H1 (cell line): ENCODE data around the gene UBE3A. TPM values are rescaled to one million over a fixed set of nuclear protein-coding genes. Genes with fewer than 3 reads are reported as not detected.

Experiments
- CTCF ChIA-PET: fragments of 300-600 bp; sonication (Branson Sonifier 250); formaldehyde crosslinking; loops from one replicate; lab custom pipeline; 2021; ENCODE audit not compliant: partially characterized antibody; lab: Charles Lee
- POLR2A ChIA-PET: fragments of 300-600 bp; sonication (Branson Sonifier 250); formaldehyde crosslinking; loops from one replicate; lab custom pipeline; 2021; ENCODE audit warnings: inconsistent platforms; ENCODE audit not compliant: partially characterized antibody; lab: Charles Lee
- DNase-seq, 2 experiments: peaks; one replicate each; pipeline versions ENCODE4 v3.0.0 to v3.0.0-alpha.2; 2010 to 2022; ENCODE audit warnings: low spot score in 2 of 2, low read depth in 1 of 2, mixed read lengths in 1 of 2
- FAIRE-seq: peaks from 2 replicates; lab custom pipeline; 2011; peaks lifted over from hg19 to GRCh38; lab: Jason Lieb, UNC
- H2AFZ ChIP-seq: 2 replicates; pipeline ENCODE4 v1.8.1; 2012; ENCODE audit warnings: low read length, inconsistent platforms
- H2AK5ac ChIP-seq: 2 replicates; pipeline ENCODE4 v1.6.1; 2013; ENCODE audit warnings: low read depth, low read length
- H2BK120ac ChIP-seq: replicated peaks from 2 replicates; pipeline ENCODE3; 2013; ENCODE audit warnings: low read depth, low read length, inconsistent platforms
- H2BK12ac ChIP-seq: 2 replicates; pipeline ENCODE4 v1.6.1; 2013; ENCODE audit warnings: low read depth, low read length
- H2BK15ac ChIP-seq: 2 replicates; pipeline ENCODE4 v1.6.1; 2013; ENCODE audit warnings: low read length
- H2BK20ac ChIP-seq: 2 replicates; pipeline ENCODE4 v1.6.1; 2013; ENCODE audit warnings: low read length
- H2BK5ac ChIP-seq: 2 replicates; pipeline ENCODE4 v1.6.1; 2013; ENCODE audit warnings: low read depth, low read length
- H3K14ac ChIP-seq: 2 replicates; pipeline ENCODE4 v1.6.1; 2013; ENCODE audit warnings: inconsistent platforms; ENCODE audit not compliant: insufficient read length
- H3K18ac ChIP-seq: 2 replicates; pipeline ENCODE4 v1.6.1; 2013; ENCODE audit warnings: low read length; ENCODE audit errors: extremely low read depth
- H3K23ac ChIP-seq: 2 replicates; pipeline ENCODE4 v1.6.1; 2013; ENCODE audit warnings: inconsistent platforms; ENCODE audit not compliant: insufficient read length
- H3K23me2 ChIP-seq: 2 replicates; pipeline ENCODE4 v1.6.1; 2013; ENCODE audit warnings: low read depth, low read length
- H3K27ac ChIP-seq: 2 replicates; pipeline ENCODE4 v1.6.1; 2011; ENCODE audit warnings: low read depth, low read length, inconsistent platforms
- H3K27me3 ChIP-seq, 4 experiments: replicated peaks in 1 of 4; 1 replicate in 1 of 4; 2 replicates in 3 of 4; pipeline versions ENCODE4 v1.6.1 to v1.8.1; 2011 to 2013; ENCODE audit warnings: low read length in 3 of 4, mild to moderate bottlenecking in 3 of 4, inconsistent platforms in 2 of 4, mixed read lengths in 2 of 4, moderate library complexity in 1 of 4; ENCODE audit not compliant: control insufficient read depth in 3 of 4, insufficient read depth in 3 of 4; ENCODE audit errors: extremely low read depth in 1 of 4
- H3K36me3 ChIP-seq, 4 experiments: 2 replicates each; pipeline versions ENCODE4 v1.6.1 to v1.8.1; 2011 to 2013; ENCODE audit warnings: mild to moderate bottlenecking in 4 of 4, low read length in 3 of 4, moderate library complexity in 2 of 4, control low read depth in 1 of 4, inconsistent platforms in 1 of 4; ENCODE audit not compliant: insufficient read depth in 4 of 4, control insufficient read depth in 2 of 4
- H3K4ac ChIP-seq: replicated peaks from 2 replicates; pipeline ENCODE3; 2013; ENCODE audit warnings: low read length, low read depth, mixed read lengths, inconsistent platforms; ENCODE audit not compliant: insufficient read length
- H3K4me1 ChIP-seq, 4 experiments: replicated peaks in 1 of 4; 1 replicate in 1 of 4; 2 replicates in 3 of 4; pipeline versions ENCODE4 v1.6.1 to v1.8.1; 2011 to 2013; ENCODE audit warnings: low read length in 3 of 4, inconsistent platforms in 2 of 4, mixed read lengths in 1 of 4; ENCODE audit not compliant: insufficient read depth in 4 of 4, control insufficient read depth in 3 of 4
- H3K4me2 ChIP-seq, 2 experiments: 2 replicates each; pipeline versions ENCODE4 v1.6.1 to v1.8.1; 2011 to 2013; ENCODE audit warnings: low read depth in 2 of 2, low read length in 2 of 2, control low read depth in 1 of 2, inconsistent platforms in 1 of 2, mild to moderate bottlenecking in 1 of 2; ENCODE audit not compliant: insufficient read depth in 1 of 2
- H3K4me3 ChIP-seq, 4 experiments: fragments of 200-600, 300-600 bp in 1 of 4; sonication (generic), shearing (Covaris generic), sonication (Bioruptor Twin) in 1 of 4; 2 replicates each; pipeline versions ENCODE4 v1.5.1 to v1.8.1; 2011 to 2016; ENCODE audit warnings: low read length in 4 of 4, low read depth in 3 of 4, control low read depth in 2 of 4, inconsistent platforms in 2 of 4, mild to moderate bottlenecking in 2 of 4, mixed read lengths in 1 of 4, moderate library complexity in 1 of 4; ENCODE audit not compliant: insufficient read depth in 2 of 4; ENCODE audit errors: extremely low read depth in 1 of 4
- H3K56ac ChIP-seq: replicated peaks from 2 replicates; pipeline ENCODE3; 2013; ENCODE audit warnings: low read depth, mild to moderate bottlenecking, mixed read lengths, low read length, inconsistent platforms; ENCODE audit not compliant: insufficient read length
- H3K79me1 ChIP-seq: 2 replicates; pipeline ENCODE4 v1.6.1; 2013; ENCODE audit warnings: low read depth, low read length, control low read depth
- H3K79me2 ChIP-seq, 2 experiments: 2 replicates each; pipeline versions ENCODE4 v1.6.1 to v1.8.1; 2012 to 2013; ENCODE audit warnings: low read length in 2 of 2, mild to moderate bottlenecking in 2 of 2, inconsistent platforms in 1 of 2; ENCODE audit not compliant: insufficient read depth in 2 of 2, control insufficient read depth in 1 of 2
- H3K9ac ChIP-seq, 4 experiments: replicated peaks in 1 of 4; 1 replicate in 1 of 4; 2 replicates in 3 of 4; pipeline versions ENCODE4 v1.6.1 to v1.8.1; 2011 to 2013; ENCODE audit warnings: low read depth in 3 of 4, low read length in 3 of 4, control low read depth in 2 of 4, mild to moderate bottlenecking in 2 of 4, moderate library complexity in 2 of 4, inconsistent platforms in 1 of 4; ENCODE audit errors: extremely low read depth in 1 of 4
- H3K9me3 ChIP-seq, 2 experiments: 2 replicates each; pipeline versions ENCODE4 v1.6.1 to v1.8.1; 2012 to 2013; ENCODE audit warnings: mild to moderate bottlenecking in 2 of 2, moderate library complexity in 2 of 2, control low read depth in 1 of 2, inconsistent platforms in 1 of 2, low read depth in 1 of 2, low read length in 1 of 2, mixed read lengths in 1 of 2; ENCODE audit not compliant: insufficient read depth in 2 of 2
- H4K20me1 ChIP-seq, 2 experiments: replicated peaks in 1 of 2; 2 replicates each; pipeline versions ENCODE3 to v1.8.1; 2011 to 2013; ENCODE audit warnings: inconsistent platforms in 2 of 2, low read length in 2 of 2, mild to moderate bottlenecking in 1 of 2; ENCODE audit not compliant: insufficient read depth in 2 of 2, control insufficient read depth in 1 of 2
- H4K5ac ChIP-seq: 2 replicates; pipeline ENCODE4 v1.6.1; 2013; ENCODE audit warnings: low read length, low read depth, mixed read lengths, inconsistent platforms; ENCODE audit not compliant: insufficient read length
- H4K8ac ChIP-seq: 2 replicates; pipeline ENCODE4 v1.8.0; 2013; ENCODE audit warnings: mild to moderate bottlenecking, moderate library complexity, low read length, inconsistent platforms; ENCODE audit not compliant: insufficient read depth; ENCODE audit errors: extremely low read depth
- H4K91ac ChIP-seq: replicated peaks from 2 replicates; pipeline ENCODE3; 2013; ENCODE audit warnings: low read length, mixed read lengths, inconsistent platforms; ENCODE audit not compliant: insufficient read length
- EGR1 ChIP-seq: IDR thresholded peaks from 2 replicates; pipeline ENCODE4 v1.6.1; 2011; ENCODE audit warnings: low read depth, low read length, borderline replicate concordance
- TAF1 ChIP-seq: IDR thresholded peaks from 2 replicates; pipeline ENCODE4 v1.6.1; 2011; ENCODE audit warnings: mild to moderate bottlenecking, low read depth, low read length
- WGBS, 2 experiments: shearing (Covaris generic) in 1 of 2; methylation state at CpG; one replicate each; pipeline versions ENCODE4 v1.1.6 to v1.1.7; 2013 to 2015; ENCODE audit warnings: low lambda C conversion rate in 2 of 2, mixed read lengths in 2 of 2, inconsistent platforms in 1 of 2, low coverage in 1 of 2, missing lambda C conversion rate in 1 of 2; ENCODE audit not compliant: insufficient replicate concordance in 2 of 2, insufficient coverage in 1 of 2, insufficient read length in 1 of 2; ENCODE audit errors: extremely low coverage in 1 of 2, missing lambda C conversion rate in 1 of 2; 5-methylcytosine and 5-hydroxymethylcytosine counted together
- polyA plus RNA-seq, 7 experiments: library from polyadenylated mRNA; depleted of rRNA in 3 of 7; stranded (reverse) in 5 of 7; unstranded in 2 of 7; fragments of >200 nt in 5 of 7; fragments of 200-250 nt in 2 of 7; gene quantifications; 1 replicate in 5 of 7; 2 replicates in 1 of 7; 4 replicates in 1 of 7; pipeline versions ENCODE4 v1.2.1 to v1.2.3, GENCODE V29; 2011 to 2013; ENCODE audit warnings: missing spikeins in 2 of 7, mixed read lengths in 2 of 7
- total RNA-seq: library from RNA; stranded (reverse); fragmentation: NEBNext Ultra II Directional; extraction: Animal tissue kit (Norgen Biotek cat#: 25700); gene quantifications from 2 replicates; pipeline ENCODE4 v1.2.1, GENCODE V29; 2021

The UBE3A gene
- total and polyA plus RNA-seq, 2 of the 8 experiments (the other 6 are each of a cell fraction or from before 2014, with no cell fraction given), result 13.8 to 110 TPM

DNA sequence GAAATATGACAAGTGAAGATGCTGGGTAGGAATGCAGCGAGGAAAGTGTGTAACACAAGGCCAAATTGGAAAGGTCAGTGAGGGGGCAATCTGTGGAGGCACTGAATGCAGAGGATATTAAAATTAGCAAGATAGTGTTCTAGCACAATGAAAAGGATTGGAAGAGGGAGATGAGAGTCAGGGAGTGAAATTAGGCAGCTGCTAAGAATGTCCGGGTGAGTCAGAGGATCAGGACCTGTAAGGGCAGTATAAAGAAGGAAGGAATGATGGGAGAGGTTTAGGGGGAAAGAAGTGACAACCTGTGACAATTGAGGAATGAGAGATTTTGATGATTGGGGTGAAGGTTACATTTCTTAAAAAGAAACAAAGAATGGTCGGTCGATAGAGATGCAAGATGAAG lies 103.5 kb downstream of the UBE3A start:
- Histone ChIP-seq H2BK15ac (no peak overlapping the region), H3K79me1 (no peaks in the 10 kb centered on the region), H3K4ac (no peak overlapping the region), H4K20me1 (no peaks in the 10 kb centered on the region)
- TF ChIP-seq TAF1 (no peak), EGR1 (no peak)
- TF ChIP-seq, all 59 proteins: peak for 0
- H3K36me3 ChIP-seq, result peaks cover 0 to 20% (median 13%) of the 10 kb centered on the region in 4 experiments; a peak in 5 of 8 replicates
- H3K14ac ChIP-seq, result no peak overlapping the region
- H3K4me1 ChIP-seq, result no peaks in the 10 kb centered on the region
- H3K9ac ChIP-seq, result no peak overlapping the region
- no peaks in the 10 kb centered on the region for H3K27me3 ChIP-seq
- no peak overlapping the region for H3K4me2 ChIP-seq
- DNase-seq (no peak), FAIRE-seq (no peak)
- no peaks in the 10 kb centered on the region for H3K79me2 ChIP-seq
- no peaks in the 10 kb centered on the region for H3K23me2 ChIP-seq
- H3K4me3 ChIP-seq, result no peak overlapping the region
- H4K8ac ChIP-seq, result no peak overlapping the region
- 95% methylated on average over 4 of the region's 4 CpGs; no CpG with 5 or more reads in 1 of the 2 experiments for WGBS, 2 experiments
- H2AK5ac ChIP-seq, result no peak overlapping the region
- H3K27ac ChIP-seq, result no peak overlapping the region
- no peak overlapping the region for H3K23ac ChIP-seq
- H4K5ac ChIP-seq, result no peak overlapping the region
- no peak overlapping the region for H3K18ac ChIP-seq
- H3K9me3 ChIP-seq, result no peaks in the 10 kb centered on the region; a peak in 1 of 4 replicates
- no peak overlapping the region for H2AFZ ChIP-seq
- no peak overlapping the region for H3K56ac ChIP-seq
- no peak overlapping the region for H2BK120ac ChIP-seq
- H2BK12ac ChIP-seq, result no peak overlapping the region
- POLR2A ChIA-PET, result interaction anchor here (1.0 kb wide), 1 partner anchor 9 kb away, joined by 3 read pairs; no protein-coding TSS in a partner anchor
- H2BK5ac ChIP-seq, result no peak overlapping the region
- no peak overlapping the region for H4K91ac ChIP-seq
- H2BK20ac ChIP-seq, result no peak overlapping the region
- CTCF ChIA-PET, result no interaction called here
